ENCODE results near the gene CNN2.

The CNN2 gene

GRCh38 chr19:995051-995827 lies 31.2 kb upstream of the CNN2 start:
- no peak for DNase-seq

DNA sequence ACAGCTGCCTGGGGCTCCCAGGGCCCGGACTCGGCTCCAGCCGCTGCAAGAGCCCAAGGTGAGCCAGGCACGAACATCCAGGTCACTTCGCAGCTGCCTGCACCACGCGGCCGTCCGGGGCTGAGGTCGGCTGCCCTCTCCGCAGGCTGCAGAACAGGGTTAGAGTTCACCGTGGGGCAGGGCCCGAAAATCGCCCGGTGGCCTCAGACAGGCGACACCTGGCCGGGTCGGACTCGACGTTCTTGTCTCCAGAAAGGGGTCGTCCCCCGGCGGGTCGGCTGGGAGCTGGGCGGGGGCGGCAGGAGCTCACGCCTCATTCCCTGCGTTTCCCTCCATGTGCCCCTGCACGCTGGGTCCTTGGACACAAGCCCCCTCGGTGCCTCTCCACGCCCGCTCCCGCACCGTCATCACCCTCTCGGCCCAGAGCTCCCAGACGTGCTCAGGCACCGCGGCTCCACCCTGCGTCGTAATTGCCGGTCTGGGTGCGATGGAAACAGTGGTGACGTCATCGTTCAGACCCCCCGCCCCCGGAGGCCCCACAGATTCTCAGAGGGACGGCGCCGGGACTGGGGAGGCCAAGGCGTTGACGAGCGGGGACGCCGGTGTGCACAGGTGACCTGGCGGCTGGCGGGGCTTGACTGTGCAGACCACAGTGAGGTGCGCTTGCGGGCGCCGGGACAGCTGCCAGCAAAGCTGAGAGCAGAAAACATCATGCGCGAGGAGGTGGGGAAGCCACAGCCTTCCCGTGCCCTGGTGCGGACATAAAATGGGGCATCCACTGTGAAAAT lies 30.2 kb upstream of the CNN2 start:
- DNase-seq = peak; percentile 45

GRCh38 chr19:998064-998463 lies 28.3 kb upstream of the CNN2 start:
- DNase-seq = no peak

- DNase-seq = no peak
Measured at GRCh38 chr19:999379-999719, 27.1 kb upstream of the CNN2 start.

DNA sequence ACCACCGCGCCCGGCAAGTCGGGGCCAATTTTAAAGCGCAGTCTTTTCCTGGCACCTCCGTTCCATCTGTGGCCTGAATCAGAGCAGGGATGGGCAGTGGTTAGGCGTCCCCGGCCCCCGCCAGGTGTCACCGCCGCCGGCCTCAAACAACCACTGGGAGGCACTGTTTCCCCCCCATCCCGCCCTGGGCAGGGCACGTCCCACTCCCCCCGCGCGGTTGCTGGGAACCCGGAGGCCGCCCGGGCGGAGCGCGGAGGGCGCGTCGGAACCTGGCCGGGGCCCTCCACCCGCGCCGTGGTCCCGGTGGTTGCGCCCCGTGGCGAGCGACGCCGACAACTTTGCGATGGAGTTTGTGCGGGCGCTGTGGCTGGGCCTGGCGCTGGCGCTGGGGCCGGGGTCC lies 26.3 kb upstream of the CNN2 start, which contains the start of gene GRIN3B:
TSS of gene GRIN3B (plus strand) at position 325 of the 400 bp plus-strand sequence. CDS start at position 344, 19 bp downstream.
- peak; percentile 31 for DNase-seq

- no peak for DNase-seq
Measured at GRCh38 chr19:1000591-1001537, 25.5 kb upstream of the CNN2 start.

- no peak for DNase-seq
Measured at GRCh38 chr19:1001538-1002166, 24.8 kb upstream of the CNN2 start.

GRCh38 chr19:1002600-1002999 lies 23.8 kb upstream of the CNN2 start:
- no peak for DNase-seq

DNA sequence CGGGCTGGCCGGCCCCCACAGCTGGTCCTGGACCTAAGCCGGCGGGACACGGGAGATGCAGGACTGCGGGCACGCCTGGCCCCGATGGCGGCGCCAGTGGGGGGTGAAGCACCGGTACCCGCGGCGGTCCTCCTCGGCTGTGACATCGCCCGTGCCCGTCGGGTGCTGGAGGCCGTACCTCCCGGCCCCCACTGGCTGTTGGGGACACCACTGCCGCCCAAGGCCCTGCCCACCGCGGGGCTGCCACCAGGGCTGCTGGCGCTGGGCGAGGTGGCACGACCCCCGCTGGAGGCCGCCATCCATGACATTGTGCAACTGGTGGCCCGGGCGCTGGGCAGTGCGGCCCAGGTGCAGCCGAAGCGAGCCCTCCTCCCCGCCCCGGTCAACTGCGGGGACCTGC lies 23.1 kb upstream of the CNN2 start:
- DNase-seq = no peak

- DNase-seq = no peak
Measured at GRCh38 chr19:1004204-1004802, 22.1 kb upstream of the CNN2 start.

- DNase-seq = no peak
Measured at GRCh38 chr19:1004803-1005664, 21.4 kb upstream of the CNN2 start.

DNA sequence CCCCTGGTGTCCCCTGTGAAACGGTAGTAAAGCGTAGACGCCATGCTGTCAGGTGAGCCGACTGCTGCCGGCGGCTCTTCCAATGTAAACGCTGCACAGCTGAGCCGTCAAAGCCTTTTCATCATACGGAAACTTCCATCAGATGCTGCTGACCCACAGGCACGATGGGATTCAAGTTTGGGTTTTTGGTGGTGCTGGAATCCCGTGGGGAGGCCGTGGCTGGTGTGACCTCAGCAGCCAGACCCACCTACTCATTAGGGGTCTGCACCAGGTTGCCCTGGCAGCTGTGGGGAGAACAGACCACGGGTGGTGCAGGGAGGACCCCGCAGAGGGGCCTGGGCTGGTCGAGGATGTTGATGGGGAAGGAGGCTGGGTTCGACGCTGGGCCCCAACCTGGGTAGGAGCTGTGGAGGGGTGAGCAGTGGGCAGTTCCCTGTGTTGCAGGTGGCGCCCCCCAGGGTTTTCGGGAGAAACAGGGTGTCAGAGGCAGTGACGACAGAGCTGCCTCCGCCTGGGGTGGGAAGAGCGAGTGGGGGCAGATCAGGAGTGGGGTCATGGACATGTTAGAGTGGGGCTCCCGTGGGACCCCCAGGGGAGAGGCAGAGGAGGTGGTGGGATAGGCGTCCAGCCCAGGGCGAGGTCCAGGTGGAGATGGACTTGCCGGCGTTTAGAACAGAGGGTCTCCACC lies 19.6 kb upstream of the CNN2 start:
- DNase-seq = no peak

GRCh38 chr19:1007399-1008251 lies 18.8 kb upstream of the CNN2 start:
- DNase-seq = no peak

DNA sequence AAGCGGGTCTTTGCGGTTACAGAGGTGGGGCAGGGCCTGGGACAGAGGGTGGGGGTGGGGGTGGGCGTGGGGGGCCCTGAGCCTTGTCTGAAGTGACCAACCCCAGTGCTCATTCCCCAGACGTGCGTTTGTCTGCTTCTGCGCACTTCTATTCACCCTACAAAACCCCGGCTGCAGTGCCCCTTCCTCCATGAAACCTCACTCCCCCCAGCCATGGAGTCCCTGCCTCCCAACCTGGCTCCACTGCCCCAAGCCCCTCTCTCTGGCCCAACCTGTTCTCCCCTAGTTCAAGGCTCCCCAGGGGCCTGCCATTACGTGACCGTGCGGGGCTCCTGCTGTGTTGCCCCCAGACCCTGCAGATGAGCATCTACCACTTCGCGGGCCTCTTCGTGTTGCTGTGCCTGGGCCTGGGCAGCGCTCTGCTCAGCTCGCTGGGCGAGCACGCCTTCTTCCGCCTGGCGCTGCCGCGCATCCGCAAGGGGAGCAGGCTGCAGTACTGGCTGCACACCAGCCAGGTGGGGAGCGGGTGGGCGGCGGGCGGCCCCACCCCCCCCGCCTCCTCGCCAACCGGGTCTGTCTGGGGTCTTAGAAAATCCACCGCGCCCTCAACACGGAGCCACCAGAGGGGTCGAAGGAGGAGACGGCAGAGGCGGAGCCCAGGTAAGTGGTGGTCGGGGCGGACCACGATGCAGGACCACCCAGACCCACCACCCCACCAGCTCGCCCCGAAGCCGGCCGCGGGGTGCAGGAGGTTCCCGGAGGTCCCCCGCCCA lies 18.0 kb upstream of the CNN2 start:
- DNase-seq = no peak

DNA sequence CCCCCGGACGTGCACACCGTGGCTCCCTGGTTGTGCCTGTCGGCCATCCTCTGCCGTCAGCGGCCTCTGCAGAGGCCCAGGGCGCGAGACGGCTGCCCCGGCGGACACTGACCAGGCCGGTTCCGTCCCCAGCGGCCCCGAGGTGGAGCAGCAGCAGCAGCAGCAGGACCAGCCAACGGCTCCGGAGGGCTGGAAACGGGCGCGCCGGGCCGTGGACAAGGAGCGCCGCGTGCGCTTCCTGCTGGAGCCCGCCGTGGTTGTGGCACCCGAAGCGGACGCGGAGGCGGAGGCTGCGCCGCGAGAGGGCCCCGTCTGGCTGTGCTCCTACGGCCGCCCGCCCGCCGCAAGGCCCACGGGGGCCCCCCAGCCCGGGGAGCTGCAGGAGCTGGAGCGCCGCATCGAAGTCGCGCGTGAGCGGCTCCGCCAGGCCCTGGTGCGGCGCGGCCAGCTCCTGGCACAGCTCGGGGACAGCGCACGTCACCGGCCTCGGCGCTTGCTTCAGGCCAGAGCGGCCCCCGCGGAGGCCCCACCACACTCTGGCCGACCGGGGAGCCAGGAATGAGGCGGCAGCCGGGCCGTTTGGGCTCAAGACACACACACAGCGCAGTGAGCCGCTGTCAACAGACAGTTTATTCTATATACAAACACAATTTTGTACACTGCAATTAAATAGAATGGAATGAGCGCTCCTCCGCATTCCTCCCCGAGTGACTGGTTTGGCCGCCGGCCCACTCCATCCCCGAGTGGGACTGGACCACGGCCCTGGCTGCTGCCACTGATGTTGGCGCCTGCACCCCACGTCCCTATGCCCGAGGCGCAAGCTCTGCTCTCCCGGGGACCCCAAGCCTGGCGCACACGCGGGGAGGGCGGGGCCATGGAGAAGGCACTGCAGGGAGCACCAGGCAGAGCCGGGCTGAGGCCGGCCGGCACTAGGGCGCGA lies 17.1 kb upstream of the CNN2 start:
- DNase-seq = no peak

DNA sequence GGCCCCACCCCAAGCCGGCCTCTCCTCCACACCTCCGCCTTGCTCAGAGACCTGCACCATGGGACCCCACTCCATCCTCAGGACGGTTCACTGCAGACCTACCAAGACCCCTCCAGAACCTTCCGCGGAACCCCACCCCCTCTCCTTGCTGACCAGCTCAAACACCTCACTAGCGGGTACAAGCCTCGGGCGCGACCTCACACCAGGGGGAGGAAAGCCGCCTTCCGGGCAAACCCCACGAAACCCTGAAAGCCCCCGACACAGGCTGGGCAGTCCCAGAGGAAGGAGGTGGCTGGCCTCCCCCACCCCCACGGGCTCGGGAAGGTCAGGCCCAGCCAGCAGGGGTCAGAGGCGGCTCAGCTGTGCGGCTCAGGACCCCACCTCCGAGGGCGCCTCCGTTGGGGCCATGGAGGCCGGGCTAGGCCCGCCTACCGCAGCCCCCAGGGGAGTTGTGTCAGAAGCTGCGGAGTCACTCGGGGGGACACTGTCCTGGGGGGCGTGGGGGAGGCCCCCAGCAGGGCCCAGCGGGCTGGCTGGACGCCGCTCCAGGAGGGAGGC lies 16.3 kb upstream of the CNN2 start:
- DNase-seq = no peak
